GM21723 (cell line): ENCODE measurements around the gene FLRT3.

Source experiments
- ATAC-seq: cut with Tn5 transposase; IDR thresholded peaks from one replicate; pipeline ENCODE4 v1.9.1; 2021; ENCODE audit warnings: mild to moderate bottlenecking, moderate library complexity; ENCODE audit not compliant: unreplicated experiment

Gene FLRT3

GRCh38 chr20:14331646-14332045 is 5.8 kb downstream of the FLRT3 start:
- no peak for ATAC-seq

GRCh38 chr20:14319704-14320103 is 17.7 kb downstream of the FLRT3 start:
- ATAC-seq = no peak

GRCh38 chr20:14313341-14314020 is 23.9 kb downstream of the FLRT3 start:
- ATAC-seq = no peak

GRCh38 chr20:14312001-14312400 is 25.4 kb downstream of the FLRT3 start:
- ATAC-seq = no peak

DNA sequence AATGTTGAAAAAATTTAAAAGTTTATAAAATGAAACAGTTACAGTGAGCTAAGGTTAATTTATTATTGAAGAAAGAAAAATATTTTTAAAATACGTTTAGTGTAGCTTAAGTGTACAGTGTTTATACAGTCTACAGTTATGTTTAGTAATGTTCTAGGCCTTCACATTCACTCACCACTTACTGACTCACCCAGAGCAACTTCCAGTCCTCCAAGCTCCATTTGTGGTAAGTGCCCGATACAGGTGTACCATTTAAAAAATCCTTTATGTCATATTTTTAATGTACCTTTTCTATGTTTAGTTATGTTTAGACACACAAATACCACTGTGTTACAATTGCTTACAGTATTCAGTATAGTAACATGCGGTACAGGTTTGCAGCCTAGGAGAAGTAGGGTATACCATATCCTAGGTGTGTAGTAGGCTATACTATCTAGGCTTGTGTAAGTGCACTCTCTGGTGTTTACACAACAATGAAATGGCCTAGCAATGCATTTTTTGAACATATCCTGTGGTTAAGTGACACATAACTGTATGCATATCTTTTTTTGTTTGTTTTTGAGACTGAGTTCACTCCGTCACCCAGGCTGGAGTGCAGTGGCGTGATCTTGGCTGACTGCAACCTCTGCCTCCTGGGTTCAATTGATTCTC is 26.3 kb downstream of the FLRT3 start:
- no peak for ATAC-seq

- ATAC-seq = no peak
These were observed 29.5 kb downstream of the FLRT3 start for GRCh38 chr20:14307956-14308355.

GRCh38 chr20:14304472-14304871 is 32.9 kb downstream of the FLRT3 start:
- ATAC-seq = no peak

DNA sequence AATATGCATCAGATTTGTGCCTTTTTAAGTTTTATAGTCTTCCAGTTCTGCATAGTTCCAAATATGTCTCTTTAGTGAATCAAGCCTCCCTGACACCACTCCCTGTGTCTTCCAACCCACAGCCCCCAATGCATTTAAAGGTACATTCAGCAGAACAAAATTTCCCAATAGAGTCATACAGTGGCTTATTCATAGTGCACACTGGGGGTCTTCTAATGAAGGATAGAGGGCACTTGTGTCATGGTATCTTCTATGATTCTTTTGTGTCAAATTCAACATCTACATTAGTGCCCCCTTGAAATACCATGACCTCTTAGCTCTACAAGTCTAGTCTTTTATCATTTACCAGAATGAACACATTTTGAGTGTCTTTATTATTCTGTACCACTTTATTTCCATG is 33.8 kb downstream of the FLRT3 start:
- ATAC-seq = no peak

DNA sequence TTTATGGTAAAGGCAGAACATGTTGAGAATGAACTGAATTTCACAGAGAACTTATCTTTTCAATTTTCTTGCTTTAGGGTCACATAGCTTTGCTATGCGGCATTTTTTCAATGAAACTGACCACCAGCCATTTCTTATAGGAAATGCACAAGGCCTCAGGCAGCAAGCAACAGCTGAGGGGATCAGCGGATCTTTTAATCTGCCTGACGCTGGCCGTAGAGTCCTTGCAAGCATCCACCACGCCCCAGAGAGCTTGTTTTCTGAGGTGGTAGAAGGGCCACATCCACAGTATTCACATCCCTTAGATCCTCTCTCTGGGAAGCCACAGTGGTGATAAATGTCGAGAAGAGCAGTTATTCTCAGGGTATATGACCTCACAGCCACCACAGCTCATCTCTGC is 34.3 kb downstream of the FLRT3 start:
- ATAC-seq = no peak

DNA sequence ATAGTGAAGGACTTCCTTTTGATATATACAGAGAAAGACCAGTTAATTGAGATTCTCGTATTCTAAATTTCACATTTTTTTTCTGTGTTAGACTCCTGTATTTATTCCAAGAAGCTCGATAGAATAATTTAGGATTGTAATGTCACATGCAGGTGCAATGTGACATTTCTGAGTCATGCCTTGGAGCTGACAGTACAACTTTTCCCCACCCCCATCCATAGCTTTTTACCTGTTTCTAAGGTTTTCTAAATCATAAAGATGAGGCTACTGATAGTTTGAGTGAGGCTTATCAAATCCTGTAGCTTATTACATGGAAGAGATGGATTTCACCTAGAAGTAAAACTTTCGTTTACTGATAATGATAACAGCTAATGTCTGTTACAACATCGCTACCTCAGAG is 37.6 kb downstream of the FLRT3 start:
- no peak for ATAC-seq

DNA sequence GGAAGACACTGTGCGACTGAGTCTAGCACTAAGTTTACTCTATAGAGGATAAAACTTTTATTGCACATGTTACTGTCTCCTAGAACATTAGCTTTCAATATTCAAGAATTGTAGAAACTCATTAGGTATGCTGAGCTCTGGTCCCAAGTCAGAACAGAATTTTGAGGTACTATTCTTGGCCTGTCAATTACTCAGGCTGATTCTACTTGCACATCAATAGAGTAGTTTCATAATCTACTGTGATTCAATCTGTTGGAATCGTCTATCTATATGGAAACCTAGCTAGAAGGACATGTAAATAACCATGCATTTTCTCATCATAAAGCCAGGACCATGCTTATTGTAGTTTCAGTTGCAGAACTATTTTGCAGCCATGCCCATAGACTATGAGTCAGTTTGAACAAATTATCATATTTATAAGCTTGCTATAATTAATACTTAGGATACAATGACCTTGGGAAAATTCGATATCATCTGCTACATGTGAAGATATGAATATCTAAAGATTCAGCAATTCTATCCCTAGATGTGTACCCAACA is 41.6 kb downstream of the FLRT3 start:
- no peak for ATAC-seq

DNA sequence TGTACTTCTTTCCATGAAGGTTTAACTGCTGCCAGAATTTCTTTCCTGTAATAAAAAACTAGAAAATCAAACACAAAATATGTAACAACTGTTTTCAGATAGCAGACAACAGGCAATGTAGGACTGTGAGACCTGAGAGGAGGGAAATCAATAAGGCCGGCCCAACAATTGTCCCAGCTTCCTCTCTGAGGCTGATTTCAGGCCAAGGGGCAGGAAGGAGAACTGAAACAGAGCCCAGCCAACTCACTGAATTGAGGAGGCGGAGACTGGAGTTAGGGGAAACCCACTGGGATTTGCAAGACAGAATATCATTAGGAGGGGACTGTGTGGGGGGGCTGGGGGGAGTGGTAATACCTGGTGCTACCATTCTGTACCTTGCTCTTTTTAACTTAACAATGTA is 42.2 kb downstream of the FLRT3 start:
- ATAC-seq = no peak

DNA sequence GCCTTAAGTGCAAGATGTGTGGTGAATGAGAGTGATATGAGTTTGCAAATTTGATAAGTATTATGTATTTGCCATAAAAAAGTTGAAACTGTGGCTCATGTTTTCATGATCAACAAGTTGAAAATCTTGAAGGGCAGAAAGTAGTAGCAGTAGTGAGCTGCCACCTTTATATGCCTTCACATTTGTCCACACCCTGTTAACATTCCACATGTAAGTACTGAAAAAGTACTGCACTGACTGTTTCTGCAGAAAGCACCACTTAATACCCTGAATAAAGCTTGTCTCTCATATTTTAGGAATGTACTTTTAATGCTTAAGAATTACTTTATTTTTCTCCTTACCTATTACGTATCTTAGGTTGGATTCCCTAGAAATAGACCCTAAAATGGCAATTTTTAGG is 45.9 kb downstream of the FLRT3 start:
- no peak for ATAC-seq

DNA sequence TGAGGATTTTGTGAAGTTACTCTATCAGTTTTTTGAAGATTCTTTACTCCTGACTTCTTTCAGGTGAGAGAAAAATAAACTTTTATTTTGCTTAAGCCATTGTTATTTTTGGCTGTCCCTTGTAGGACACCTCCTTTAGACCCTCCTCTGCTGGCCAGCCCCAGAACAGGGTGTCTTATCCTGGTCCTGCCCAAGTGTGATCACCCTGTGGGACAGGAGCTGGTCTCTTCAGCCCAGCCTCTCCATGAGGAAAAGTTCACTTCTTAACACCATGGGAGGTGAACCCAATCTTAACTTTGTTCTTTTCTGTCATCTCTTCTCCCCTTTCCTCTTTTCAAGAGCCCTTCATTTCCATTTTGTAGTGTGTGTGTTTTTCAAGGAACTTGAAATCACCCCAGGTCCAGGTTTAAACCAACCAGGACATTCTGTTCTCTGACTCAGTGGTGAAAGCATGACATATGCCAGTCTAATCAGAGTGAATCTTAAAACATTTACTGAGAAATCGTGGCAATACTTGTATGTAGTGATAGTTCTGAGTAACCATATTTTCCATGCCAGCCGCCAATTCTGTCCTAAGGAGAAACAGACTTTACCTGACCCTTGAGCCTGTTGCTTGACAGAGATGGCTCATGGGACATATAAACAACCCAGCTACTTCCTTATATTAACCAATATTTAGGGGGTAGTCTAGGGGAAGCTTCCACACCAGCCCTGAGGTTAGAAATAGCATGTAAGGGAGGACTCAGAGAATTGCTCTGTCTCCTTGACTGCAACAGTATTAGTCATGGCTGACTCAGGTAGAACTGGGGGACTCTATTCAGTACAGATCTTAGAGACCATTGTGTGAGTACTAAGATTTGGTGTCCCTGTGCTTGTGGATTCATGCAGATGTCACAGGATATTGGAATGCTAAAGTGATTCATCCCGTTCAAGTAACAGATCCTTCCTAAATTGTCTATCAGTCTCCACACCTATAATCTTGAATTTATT is 48.8 kb downstream of the FLRT3 start:
- ATAC-seq = no peak

- no peak for ATAC-seq
These were observed 53.0 kb downstream of the FLRT3 start for GRCh38 chr20:14284443-14284842.

DNA sequence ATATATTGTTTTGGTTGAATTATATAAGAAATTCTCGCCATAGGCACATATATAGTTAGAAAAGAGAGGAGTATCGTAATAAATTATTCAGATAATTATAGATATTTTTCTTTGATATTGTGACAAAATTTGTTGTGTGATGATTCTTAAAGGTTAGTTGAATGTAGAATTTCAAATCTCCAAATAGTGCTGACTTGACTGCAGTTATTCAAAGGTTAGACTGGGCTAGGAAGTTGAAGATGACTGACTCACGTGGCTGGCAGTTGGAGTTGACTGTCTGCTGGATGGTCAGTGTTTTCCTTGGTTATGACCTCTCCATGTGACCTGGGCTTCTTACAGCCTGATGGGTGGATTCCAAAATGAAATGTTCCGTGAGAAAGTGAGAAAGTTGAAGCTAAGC is 55.3 kb downstream of the FLRT3 start:
- no peak for ATAC-seq
